Kasumi-1 (cell line): ENCODE data around the gene HSPA1A.
"Not testable (repeated sequence)": the region's sequence is repeated elsewhere in the genome, so short reads cannot be mapped to it uniquely, and the experiment has no call there.

Experiments
- DNase-seq, 2 experiments: peaks; one replicate each; lab custom pipeline; 2025; lab: John Stamatoyannopoulos, UW

Gene HSPA1A

GRCh38 chr6:31811645-31812044, 3.7 kb upstream of the HSPA1A start:
- no peak for DNase-seq

GRCh38 chr6:31813465-31813849, 1.9 kb upstream of the HSPA1A start:
- DNase-seq, result no peak

DNA sequence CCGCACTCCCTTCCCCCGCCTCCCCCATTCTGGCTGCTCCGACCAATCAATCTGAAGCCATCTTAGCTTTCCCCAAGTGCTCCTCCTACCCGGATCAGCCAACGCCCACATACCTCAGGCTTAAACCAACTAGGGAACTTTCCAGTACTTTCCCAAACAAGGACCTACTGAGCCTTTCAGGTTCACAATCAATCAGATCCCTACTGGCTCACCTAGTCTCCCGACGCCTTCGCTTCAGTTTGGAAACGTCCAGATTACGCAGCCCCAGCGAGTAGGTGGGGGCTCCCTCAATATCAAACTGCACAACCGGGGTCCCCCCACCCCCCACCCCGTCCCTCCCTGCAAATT, 692 bp upstream of the HSPA1A start:
- peak; percentile 96 to 97 for DNase-seq

DNA sequence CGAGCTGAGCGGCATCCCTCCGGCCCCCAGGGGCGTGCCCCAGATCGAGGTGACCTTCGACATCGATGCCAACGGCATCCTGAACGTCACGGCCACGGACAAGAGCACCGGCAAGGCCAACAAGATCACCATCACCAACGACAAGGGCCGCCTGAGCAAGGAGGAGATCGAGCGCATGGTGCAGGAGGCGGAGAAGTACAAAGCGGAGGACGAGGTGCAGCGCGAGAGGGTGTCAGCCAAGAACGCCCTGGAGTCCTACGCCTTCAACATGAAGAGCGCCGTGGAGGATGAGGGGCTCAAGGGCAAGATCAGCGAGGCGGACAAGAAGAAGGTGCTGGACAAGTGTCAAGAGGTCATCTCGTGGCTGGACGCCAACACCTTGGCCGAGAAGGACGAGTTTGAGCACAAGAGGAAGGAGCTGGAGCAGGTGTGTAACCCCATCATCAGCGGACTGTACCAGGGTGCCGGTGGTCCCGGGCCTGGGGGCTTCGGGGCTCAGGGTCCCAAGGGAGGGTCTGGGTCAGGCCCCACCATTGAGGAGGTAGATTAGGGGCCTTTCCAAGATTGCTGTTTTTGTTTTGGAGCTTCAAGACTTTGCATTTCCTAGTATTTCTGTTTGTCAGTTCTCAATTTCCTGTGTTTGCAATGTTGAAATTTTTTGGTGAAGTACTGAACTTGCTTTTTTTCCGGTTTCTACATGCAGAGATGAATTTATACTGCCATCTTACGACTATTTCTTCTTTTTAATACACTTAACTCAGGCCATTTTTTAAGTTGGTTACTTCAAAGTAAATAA, 2.0 kb downstream of the HSPA1A start:
- peak; percentile 55 to 65 for DNase-seq

DNA sequence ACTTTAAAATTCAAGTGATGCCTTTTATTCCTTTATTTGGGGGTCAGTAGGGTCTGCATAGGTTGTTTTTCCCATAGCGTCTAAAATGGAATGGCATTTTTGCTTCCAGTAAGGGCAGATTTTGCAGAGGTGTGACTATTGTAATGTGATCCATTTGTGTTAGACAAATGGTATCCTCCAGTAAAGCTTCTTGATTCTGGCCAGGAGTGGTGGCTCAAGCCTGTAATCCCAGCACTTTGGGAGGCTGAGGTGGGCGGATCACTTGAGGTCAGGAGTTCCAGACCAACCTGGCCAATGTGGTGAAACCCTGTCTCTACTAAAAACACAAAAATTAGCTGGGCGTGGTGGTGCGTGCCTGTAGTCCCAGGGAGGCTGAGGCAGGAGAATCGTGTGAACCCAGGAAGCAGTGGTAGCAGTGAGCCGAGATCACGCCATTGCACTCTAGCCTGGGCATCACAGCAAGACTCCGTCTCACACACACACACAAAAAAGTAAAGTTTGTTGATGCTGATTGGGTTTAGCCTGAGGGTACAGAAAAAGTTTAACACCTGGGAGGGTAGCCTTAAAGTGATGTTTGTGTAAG, 2.7 kb downstream of the HSPA1A start:
- DNase-seq, result not testable (repeated sequence)

DNA sequence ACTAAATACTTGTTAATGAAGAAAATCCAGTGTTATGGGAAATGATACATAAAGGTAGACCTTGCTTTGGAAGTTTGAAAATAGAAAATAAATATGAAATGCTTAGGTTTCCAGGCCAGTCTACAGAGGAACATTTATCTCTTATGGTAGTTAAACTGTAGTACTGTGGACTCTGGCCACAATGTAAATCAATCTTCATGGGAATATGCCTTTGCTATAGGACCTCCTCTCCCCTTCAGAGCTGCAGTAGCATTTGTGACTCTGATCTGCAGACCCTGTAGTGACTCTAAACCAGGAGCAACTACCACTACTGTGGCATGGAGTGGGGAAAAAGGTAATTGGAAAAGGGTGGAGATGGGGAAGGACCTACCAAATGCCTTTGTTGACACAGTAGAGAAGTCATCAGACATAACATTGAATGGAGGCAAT, 4.5 kb downstream of the HSPA1A start:
- DNase-seq, result no peak

GRCh38 chr6:31820399-31820798, 5.1 kb downstream of the HSPA1A start:
- DNase-seq, result not testable (repeated sequence)

DNA sequence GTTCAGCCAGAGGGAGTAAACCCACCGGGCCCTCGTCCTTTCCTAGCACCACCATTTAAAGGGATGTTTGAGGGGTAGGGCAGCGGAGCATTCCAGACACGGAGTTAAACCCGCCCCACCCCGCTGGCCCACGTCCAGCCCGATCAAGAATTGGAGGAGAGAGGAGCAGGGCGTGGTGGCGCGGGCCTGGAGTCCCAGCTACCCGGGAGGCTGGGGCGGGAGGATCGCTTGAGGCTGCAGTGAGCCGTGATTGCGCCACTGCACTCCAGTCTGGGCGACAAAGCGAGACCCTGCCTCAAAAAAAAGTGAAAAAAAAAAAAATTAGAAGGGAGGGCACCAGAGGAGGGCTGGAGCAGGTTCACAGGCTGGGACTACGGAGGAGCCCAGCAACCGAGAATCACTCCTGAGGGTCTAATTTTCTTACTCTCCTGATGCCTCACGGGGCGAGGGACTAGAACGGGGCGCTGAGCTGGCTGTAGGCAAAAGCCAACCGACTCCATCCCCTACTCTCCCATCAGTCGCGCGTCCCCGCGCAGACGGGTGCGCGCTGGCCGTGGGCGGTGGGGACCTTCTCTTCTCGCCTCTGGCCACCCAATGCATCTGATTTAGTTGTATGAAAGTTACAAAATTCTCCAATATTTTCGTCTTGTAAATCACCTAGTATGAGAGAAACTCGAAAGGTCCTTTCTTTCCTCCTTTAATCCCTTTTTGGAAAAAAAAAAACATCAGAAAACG, 6.1 kb downstream of the HSPA1A start:
- peak; percentile 54 to 64 for DNase-seq

- DNase-seq, result peak; percentile 64 to 76
Measured at GRCh38 chr6:31822036-31822821, 6.9 kb downstream of the HSPA1A start.

DNA sequence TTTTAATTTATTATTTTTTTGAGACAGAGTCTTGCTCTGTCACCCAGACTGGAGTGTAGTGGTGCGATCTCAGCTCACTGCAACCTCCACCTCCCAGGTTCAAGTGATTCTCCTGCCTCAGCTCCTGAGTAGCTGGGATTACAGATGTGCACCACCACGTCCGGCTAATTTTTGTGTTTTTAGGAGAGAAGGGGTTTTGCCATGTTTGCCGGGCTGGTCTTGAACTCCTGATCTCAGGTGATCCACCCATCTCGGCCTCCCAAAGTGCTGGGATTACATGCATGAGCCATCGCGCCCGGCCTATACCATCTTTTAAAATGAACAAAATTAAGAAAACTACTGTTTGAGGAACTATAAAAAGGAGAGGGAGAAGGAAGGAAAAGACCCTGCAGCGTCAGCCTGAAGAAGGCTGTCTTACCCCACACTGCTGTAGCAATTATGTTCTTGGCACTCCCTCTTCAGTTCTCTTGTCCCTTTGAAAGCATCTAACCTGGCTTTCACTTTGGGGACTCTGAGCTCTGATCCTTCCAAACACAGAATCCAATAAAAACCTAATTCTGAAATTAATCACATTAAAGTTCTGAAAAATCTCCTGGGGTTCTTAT, 8.4 kb downstream of the HSPA1A start:
- peak; percentile 34 to 53 for DNase-seq

DNA sequence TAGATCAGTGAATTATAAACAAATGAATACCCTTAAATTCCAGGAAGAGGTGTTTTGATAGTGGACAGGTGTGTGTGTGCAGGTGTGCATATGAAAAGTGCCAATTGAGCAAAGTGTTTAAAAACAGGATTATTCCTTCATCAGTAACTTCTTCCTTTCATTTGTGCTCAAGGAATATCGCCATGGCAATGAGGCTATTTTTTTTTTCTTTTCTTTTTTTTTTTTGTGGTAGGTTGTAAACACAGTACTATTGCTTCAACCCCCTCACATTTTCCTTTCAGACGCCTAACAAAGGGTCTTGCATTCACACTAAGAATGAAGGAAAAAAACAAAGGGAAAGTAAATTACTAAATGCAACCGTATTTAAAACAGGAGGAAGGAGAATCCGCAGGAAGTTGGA, 10.2 kb downstream of the HSPA1A start:
- no peak for DNase-seq

- peak; percentile 87 to 93 for DNase-seq
Measured at GRCh38 chr6:31826793-31827285, 11.5 kb downstream of the HSPA1A start.

DNA sequence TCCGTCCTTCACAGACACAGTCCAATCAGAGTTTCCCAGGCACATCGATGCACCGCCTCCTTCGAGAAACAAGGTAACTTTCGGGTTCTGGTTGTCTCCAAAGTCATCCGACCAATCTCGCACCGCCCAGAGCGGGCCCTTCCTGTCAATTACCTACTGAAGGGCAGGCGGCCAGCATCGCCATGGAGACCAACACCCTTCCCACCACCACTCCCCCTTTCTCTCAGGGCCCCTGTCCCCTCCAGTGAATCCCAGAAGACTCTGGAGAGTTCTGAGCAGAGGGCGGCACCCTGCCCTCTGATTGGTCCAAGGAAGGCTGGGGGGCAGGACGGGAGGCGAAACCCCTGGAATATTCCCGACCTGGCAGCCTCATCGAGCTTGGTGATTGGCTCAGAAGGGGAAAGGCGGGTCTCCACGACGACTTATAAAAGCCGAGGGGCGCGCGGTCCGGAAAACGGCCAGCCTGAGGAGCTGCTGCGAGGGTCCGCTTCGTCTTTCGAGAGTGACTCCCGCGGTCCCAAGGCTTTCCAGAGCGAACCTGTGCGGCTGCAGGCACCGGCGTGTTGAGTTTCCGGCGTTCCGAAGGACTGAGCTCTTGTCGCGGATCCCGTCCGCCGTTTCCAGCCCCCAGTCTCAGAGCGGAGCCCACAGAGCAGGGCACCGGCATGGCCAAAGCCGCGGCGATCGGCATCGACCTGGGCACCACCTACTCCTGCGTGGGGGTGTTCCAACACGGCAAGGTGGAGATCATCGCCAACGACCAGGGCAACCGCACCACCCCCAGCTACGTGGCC, 12.1 kb downstream of the HSPA1A start, which contains the start of gene HSPA1B:
Gene HSPA1B, plus strand, starts transcription at position 453 of the 794 bp plus-strand sequence. Its CDS starts 213 bp downstream, at position 666.
- DNase-seq, result peak; percentile 99 to 100

DNA sequence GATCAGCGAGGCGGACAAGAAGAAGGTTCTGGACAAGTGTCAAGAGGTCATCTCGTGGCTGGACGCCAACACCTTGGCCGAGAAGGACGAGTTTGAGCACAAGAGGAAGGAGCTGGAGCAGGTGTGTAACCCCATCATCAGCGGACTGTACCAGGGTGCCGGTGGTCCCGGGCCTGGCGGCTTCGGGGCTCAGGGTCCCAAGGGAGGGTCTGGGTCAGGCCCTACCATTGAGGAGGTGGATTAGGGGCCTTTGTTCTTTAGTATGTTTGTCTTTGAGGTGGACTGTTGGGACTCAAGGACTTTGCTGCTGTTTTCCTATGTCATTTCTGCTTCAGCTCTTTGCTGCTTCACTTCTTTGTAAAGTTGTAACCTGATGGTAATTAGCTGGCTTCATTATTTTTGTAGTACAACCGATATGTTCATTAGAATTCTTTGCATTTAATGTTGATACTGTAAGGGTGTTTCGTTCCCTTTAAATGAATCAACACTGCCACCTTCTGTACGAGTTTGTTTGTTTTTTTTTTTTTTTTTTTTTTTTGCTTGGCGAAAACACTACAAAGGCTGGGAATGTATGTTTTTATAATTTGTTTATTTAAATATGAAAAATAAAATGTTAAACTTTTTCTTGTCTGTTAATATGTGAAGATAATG, 14.4 kb downstream of the HSPA1A start:
- DNase-seq, result peak; percentile 64 to 66

- DNase-seq, result no peak
Measured at GRCh38 chr6:31830886-31831335, 15.6 kb downstream of the HSPA1A start.

GRCh38 chr6:31831350-31832215, 16.2 kb downstream of the HSPA1A start:
- DNase-seq, result no peak

DNA sequence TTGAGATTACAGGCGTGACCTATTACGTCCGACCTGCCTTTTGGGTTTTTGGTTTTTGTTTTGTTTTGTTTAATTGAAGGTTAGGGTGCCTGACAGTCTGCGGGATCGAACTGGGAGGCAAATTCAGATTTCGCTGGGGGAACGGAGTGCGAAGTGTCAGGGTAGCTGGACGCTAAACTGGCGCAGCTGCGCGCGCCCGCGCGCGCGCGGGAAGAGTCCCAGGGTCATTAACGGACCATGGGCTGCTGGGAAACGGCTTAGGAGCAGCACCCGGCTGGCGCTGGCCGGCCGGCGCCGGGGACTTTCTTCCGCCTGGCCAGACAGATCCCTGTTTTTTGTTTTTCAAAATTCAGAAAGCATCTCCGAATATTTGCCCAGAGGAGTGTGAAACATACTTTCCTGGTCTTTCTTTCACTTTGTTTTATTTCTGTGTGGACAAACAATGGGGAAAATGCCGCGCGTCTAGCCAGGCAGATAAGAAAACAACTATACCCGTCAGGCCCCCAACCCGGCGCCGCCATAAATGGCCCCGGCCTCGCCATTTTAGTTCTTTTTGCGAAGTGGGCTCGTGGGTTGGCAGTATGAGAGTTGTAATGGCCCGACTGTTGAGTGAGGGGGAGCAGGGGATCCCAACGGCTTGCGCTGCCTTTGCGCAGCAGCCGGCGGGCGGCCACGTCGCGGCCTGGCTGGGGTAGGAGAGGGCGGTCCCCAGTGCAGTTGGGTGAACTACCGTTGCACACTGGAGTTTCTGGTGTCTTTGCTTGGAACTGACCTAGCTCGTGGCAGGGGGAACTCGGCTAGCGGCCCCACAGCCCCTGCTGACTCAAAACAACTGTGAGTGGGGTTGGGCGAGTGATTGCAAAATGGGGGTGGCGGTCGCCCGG, 19.3 kb downstream of the HSPA1A start:
- DNase-seq, result peak; percentile 73 to 80

DNA sequence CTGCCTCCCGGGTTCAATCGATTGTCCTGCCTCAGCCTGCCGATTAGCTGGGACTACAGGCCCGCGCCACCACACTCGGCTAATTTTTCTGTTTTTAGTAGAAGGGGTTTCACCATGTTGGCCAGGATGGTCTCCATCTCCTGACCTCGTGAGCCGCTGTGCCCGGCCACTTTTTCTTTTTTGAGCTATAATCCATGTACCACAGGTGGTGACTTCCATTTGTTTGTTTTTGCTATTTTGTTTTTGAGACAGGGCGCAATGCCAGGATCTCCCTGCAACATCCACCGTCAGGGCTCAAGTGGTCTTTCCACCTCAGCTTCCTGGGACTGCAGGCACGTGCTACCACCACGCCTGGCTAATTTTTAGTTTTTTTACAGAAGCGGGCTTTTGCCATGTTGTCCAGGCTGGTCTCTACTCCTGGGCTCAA, 20.7 kb downstream of the HSPA1A start:
- no peak for DNase-seq
